ENCODE data around the gene FBXL7. TPM values are rescaled to one million over a fixed set of nuclear protein-coding genes. Genes with fewer than 3 reads are reported as not detected.
A peak's percentile ranks its signal among the peaks of the same experiment; 100 is the strongest.

The FBXL7 gene
- total and polyA plus RNA-seq, 10 donors: 1.1 to 12.9 (median 8.3) TPM

- no peaks in the 10 kb centered on the region for H3K27me3 ChIP-seq (replicated peaks in 1 of 7)
- TF ChIP-seq POLR2A (IDR thresholded peaks at IDR 0.05) (no peak), POLR2AphosphoS5 (IDR thresholded peaks at IDR 0.05) (no peak), CTCF (IDR thresholded peaks at IDR 0.05 in 8 of 11, conservative IDR thresholded peaks at IDR 0.05 in 3 of 11) (no peak)
- 84 to 94% (median 88%) methylated on average over 11 of the region's 11 CpGs for WGBS, 5 donors
- H3K27ac ChIP-seq: no peak overlapping the region
- H3K9me3 ChIP-seq: peaks cover 0 to 20% (median 0%) of the 10 kb centered on the region in 8 donors
- intact Hi-C loops (cut with DNase I; ENCODE audit: low total_unique reads): no loop called here
- H3K4me3 ChIP-seq: no peak overlapping the region
- DNase-seq: no peak
- no peaks in the 10 kb centered on the region for H3K4me1 ChIP-seq
- H3K36me3 ChIP-seq: no peaks in the 10 kb centered on the region
Observed at GRCh38 chr5:15620501-15620900, 120.5 kb downstream of the FBXL7 start.

DNA sequence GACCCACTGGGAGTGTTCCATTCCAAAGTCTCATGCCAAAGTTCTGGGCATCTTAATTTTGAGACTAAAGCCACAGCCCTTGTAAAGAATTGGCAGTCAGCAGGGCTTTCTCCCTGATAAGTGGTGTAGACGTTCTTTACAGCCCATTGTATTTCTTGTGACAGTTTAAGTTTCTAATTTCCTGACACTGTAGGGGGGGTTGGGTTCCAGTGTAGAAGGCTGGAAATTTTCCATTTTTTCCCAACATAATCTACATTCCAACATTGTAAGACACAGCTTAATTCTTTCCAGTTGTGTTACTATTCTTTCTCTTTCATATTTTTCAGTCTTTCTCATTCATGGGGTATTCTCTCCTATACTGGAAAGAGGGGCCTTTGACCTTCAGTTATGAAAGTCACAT is 121.1 kb downstream of the FBXL7 start:
- H3K27me3 ChIP-seq (replicated peaks in 1 of 7): no peaks in the 10 kb centered on the region
- DNase-seq: no peak
- H3K4me1 ChIP-seq: no peaks in the 10 kb centered on the region
- TF ChIP-seq CTCF (IDR thresholded peaks at IDR 0.05 in 8 of 11, conservative IDR thresholded peaks at IDR 0.05 in 3 of 11) (no peak), POLR2A (IDR thresholded peaks at IDR 0.05) (no peak), POLR2AphosphoS5 (IDR thresholded peaks at IDR 0.05) (no peak)
- H3K9me3 ChIP-seq: peaks cover 0 to 20% (median 0%) of the 10 kb centered on the region in 8 donors
- 50 to 67% (median 54%) methylated on average over 1 of the region's 1 CpG for WGBS, 5 donors
- intact Hi-C loops (cut with DNase I; ENCODE audit: low total_unique reads): no loop called here
- H3K27ac ChIP-seq: no peak overlapping the region
- no peak overlapping the region for H3K4me3 ChIP-seq
- no peaks in the 10 kb centered on the region for H3K36me3 ChIP-seq

DNA sequence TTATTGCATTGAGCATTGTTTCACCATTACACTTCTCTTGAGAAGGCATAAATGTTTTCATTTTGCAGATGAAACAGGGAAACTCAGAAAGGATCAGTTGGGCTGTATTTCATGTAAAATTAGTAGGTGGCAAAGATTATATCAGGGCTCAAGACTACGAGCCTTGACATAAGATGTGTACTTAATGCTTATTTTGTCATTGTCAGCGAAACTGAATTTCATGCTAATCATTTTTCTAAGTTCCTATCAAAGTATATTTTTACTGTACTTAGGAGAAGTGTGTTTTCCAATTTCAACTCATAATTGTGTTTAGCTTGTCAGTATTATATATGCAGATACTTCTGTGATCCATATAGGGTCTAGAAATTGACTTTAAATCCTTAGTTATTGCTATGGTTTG is 123.8 kb downstream of the FBXL7 start:
- no peak overlapping the region for H3K27ac ChIP-seq
- no peak for TF ChIP-seq POLR2AphosphoS5 (IDR thresholded peaks at IDR 0.05)
- TF ChIP-seq POLR2A (IDR thresholded peaks at IDR 0.05): no peak
- no peak for TF ChIP-seq CTCF (IDR thresholded peaks at IDR 0.05 in 8 of 11, conservative IDR thresholded peaks at IDR 0.05 in 3 of 11)
- H3K9me3 ChIP-seq: peaks cover 0 to 20% (median 0%) of the 10 kb centered on the region in 8 donors
- intact Hi-C loops (cut with DNase I; ENCODE audit: low total_unique reads): no loop called here
- WGBS, 5 donors: 77 to 95% (median 83%) methylated on average over 2 of the region's 2 CpGs
- H3K4me1 ChIP-seq: no peaks in the 10 kb centered on the region
- no peaks in the 10 kb centered on the region for H3K36me3 ChIP-seq
- DNase-seq: no peak
- no peaks in the 10 kb centered on the region for H3K27me3 ChIP-seq (replicated peaks in 1 of 7)
- no peak overlapping the region for H3K4me3 ChIP-seq

DNA sequence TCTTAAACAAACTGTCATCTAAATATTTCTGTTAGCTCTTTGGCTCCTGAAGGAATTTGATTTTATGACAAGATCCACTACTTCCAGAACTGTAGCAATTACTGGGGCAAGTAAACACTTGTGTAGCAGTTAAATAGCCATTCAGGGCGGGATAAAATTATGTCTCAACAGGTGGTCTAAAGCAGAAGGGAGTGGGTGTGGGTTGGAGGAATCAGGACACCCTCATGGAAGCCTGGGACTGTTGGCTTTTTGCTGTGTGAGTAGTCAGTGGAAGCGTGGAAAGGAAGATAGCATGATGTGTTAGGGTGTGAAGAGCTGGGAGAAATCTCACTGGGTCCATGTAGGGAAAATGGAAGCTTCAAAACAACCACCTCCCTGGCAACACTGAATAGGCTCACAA is 127.1 kb downstream of the FBXL7 start:
- Histone ChIP-seq H3K27ac (peak overlapping the region in 2 of 8 donors; percentile 12 to 25), H3K9me3 (peaks cover 0 to 10% (median 0%) of the 10 kb centered on the region in 8 donors), H3K4me3 (no peak overlapping the region), H3K4me1 (peaks cover 0 to 4% (median 0%) of the 10 kb centered on the region in 6 donors), H3K36me3 (no peaks in the 10 kb centered on the region), H3K27me3 (replicated peaks in 1 of 7) (no peaks in the 10 kb centered on the region)
- TF ChIP-seq POLR2A (IDR thresholded peaks at IDR 0.05) (no peak), POLR2AphosphoS5 (IDR thresholded peaks at IDR 0.05) (no peak), CTCF (IDR thresholded peaks at IDR 0.05 in 8 of 11, conservative IDR thresholded peaks at IDR 0.05 in 3 of 11) (no peak)
- intact Hi-C loops (cut with DNase I; ENCODE audit: low total_unique reads): no loop called here
- DNase-seq: no peak
- WGBS, 5 donors: 75 to 91% (median 79%) methylated on average over 2 of the region's 2 CpGs

Measured in spleen (tissue), 11 donors.